ENCODE data around the gene NEB. TPM values are rescaled to one million over a fixed set of nuclear protein-coding genes. Genes with fewer than 3 reads are reported as not detected.

NEB gene
- total and polyA plus RNA-seq, 2 of the 13 experiments (the other 11 are each of a cell fraction or from before 2014, with no cell fraction given) = 0.21 to 0.24 TPM

- no peaks in the 10 kb centered on the region for H3K36me3 ChIP-seq (replicated peaks in 1 of 2; ENCODE audit: control insufficient read depth in 1 of 2, insufficient read depth in 2 of 2, low read length in 2 of 2)
- ChIA-PET POLR2A (no interaction called here), CTCF (ENCODE audit: low intra/inter-chr PET ratio, low total read pairs) (no interaction called here)
- H2AFZ ChIP-seq (ENCODE audit: low read length) = no peak overlapping the region
- DNase-seq (ENCODE audit: low spot score) (no peak), ATAC-seq (no peak), FAIRE-seq (no peak)
- H3K4me1 ChIP-seq (ENCODE audit: insufficient read depth, low read length) = no peaks in the 10 kb centered on the region
- H4K20me1 ChIP-seq (ENCODE audit: insufficient read depth, low read length) = no peaks in the 10 kb centered on the region
- 12% methylated on average over 1 of the region's 1 CpG for WGBS (ENCODE audit: low lambda C conversion rate)
- H3K27me3 ChIP-seq (ENCODE audit: control insufficient read depth in 1 of 2, insufficient read depth in 2 of 2, low read length in 2 of 2) = peaks cover 1 to 17% of the 10 kb centered on the region in 2 experiments; a peak in 3 of 5 replicates
- no peak overlapping the region for H3K27ac ChIP-seq (ENCODE audit: extremely low read length, insufficient read depth, low read length)
- H3K4me3 ChIP-seq (replicated peaks in 1 of 3; ENCODE audit: insufficient read depth in 1 of 3, low read depth in 2 of 3, low read length in 3 of 3) = no peak overlapping the region
- no peak for TF ChIP-seq MTF1 (CRISPR knock-in tag; IDR thresholded peaks at IDR 0.05)
- no peak for TF ChIP-seq SOX6 (IDR thresholded peaks at IDR 0.05)
- TF ChIP-seq SOX6 (CRISPR knock-in tag; IDR thresholded peaks at IDR 0.05) = no peak
- TF ChIP-seq ZNF619 (CRISPR knock-in tag; IDR thresholded peaks at IDR 0.05) = no peak
- no peak for TF ChIP-seq ZC3H13 (CRISPR knock-in tag; IDR thresholded peaks at IDR 0.05)
- no peak for TF ChIP-seq ZNF333 (CRISPR knock-in tag; IDR thresholded peaks at IDR 0.05; ENCODE audit: borderline replicate concordance)
- TF ChIP-seq ZFP36L1 (CRISPR knock-in tag; IDR thresholded peaks at IDR 0.05) = no peak
- TF ChIP-seq ZSCAN29 (CRISPR knock-in tag; conservative IDR thresholded peaks at IDR 0.05) = no peak
- no peak for TF ChIP-seq RNF219 (CRISPR knock-in tag; IDR thresholded peaks at IDR 0.05)
- TF ChIP-seq ZNF883 (CRISPR knock-in tag; IDR thresholded peaks at IDR 0.05; ENCODE audit: not compliant biosample characterization) = no peak
- TF ChIP-seq ZNF335 (CRISPR knock-in tag; IDR thresholded peaks at IDR 0.05) = no peak
- TF ChIP-seq ZNF264 (CRISPR knock-in tag; IDR thresholded peaks at IDR 0.05) = no peak
- no peak for TF ChIP-seq PRMT3 (CRISPR knock-in tag; IDR thresholded peaks at IDR 0.05; ENCODE audit: borderline replicate concordance, low read depth)
- in situ Hi-C loops (cut with HindIII; ENCODE audit: extremely low pct_ligation_motif_present, low pct_unique_long_range_greater_than_20kb) = no loop called here
- intact Hi-C loops (cut with micrococcal nuclease; ENCODE audit: unreplicated experiment) = no loop called here
- H3K4me2 ChIP-seq (ENCODE audit: low read depth, low read length) = no peak overlapping the region
- BruUV-seq (replicated peaks) = no TSS peak
- no peaks in the 10 kb centered on the region for H3K79me2 ChIP-seq (ENCODE audit: insufficient read depth, low read length)
- no peak overlapping the region for H3K9ac ChIP-seq (ENCODE audit: insufficient read depth, low read depth, low read length)
- no peaks in the 10 kb centered on the region for H3K9me3 ChIP-seq (ENCODE audit: low read length)
Measured at GRCh38 chr2:151679994-151680393, 54.3 kb downstream of the NEB start.
